Endothelial cell of umbilical vein (primary cell): Measurements from ENCODE around the gene DSCAML1. TPM values are rescaled to one million over a fixed set of nuclear protein-coding genes. Genes with fewer than 3 reads are reported as not detected.

ENCODE experiments used
- BruUV-seq: library from RNA; stranded (reverse); fragments of 400-500 nt; replicated peaks from 2 replicates; lab custom pipeline; 2021; lab: Mats Ljungman, UMichigan
- CTCF ChIA-PET: fragments of 300-600, 350-600 bp; sonication (Branson Sonifier 250); formaldehyde crosslinking; loops from one replicate; lab custom pipeline; 2021; ENCODE audit warnings: antibody characterized with exemption, inconsistent platforms; lab: Charles Lee
- POLR2A ChIA-PET: fragments of 300-600, 350-600 bp; sonication (Branson Sonifier 250); formaldehyde crosslinking; loops from one replicate; lab custom pipeline; 2021; ENCODE audit warnings: antibody characterized with exemption, inconsistent platforms; lab: Charles Lee
- DNase-seq: peaks from one replicate; pipeline ENCODE4 v3.0.0-alpha.2; 2011; ENCODE audit warnings: low read depth, low spot score
- FAIRE-seq: peaks from 2 replicates; lab custom pipeline; 2011; peaks lifted over from hg19 to GRCh38; lab: Jason Lieb, UNC
- H2AFZ ChIP-seq: 2 replicates; pipeline ENCODE4 v1.6.0; 2012; ENCODE audit warnings: low read depth, low read length, control low read depth, inconsistent platforms
- H3K27ac ChIP-seq: 2 replicates; pipeline ENCODE4 v1.5.1; 2011; ENCODE audit warnings: low read depth, mild to moderate bottlenecking, control low read depth, low read length, moderate library complexity; ENCODE audit not compliant: insufficient read depth
- H3K27me3 ChIP-seq, 2 experiments: 2 replicates each; pipeline versions ENCODE4 v1.6.0 to v1.6.1; 2011; ENCODE audit warnings: low read length in 2 of 2, mixed read lengths in 1 of 2; ENCODE audit not compliant: control insufficient read depth in 2 of 2, insufficient read depth in 2 of 2
- H3K36me3 ChIP-seq, 2 experiments: 2 replicates in 1 of 2; 3 replicates in 1 of 2; pipeline ENCODE4 v1.5.1; 2011; ENCODE audit warnings: low read length in 2 of 2, mild to moderate bottlenecking in 1 of 2, moderate library complexity in 1 of 2; ENCODE audit not compliant: control insufficient read depth in 2 of 2, insufficient read depth in 2 of 2; ENCODE audit errors: extremely low read depth in 1 of 2
- H3K4me1 ChIP-seq: 3 replicates; pipeline ENCODE4 v1.5.1; 2011; ENCODE audit warnings: mild to moderate bottlenecking, low read length; ENCODE audit not compliant: control insufficient read depth, insufficient read depth; ENCODE audit errors: extremely low read depth
- H3K4me2 ChIP-seq: 2 replicates; pipeline ENCODE4 v1.6.1; 2011; ENCODE audit warnings: low read length, control low read depth, mixed read lengths; ENCODE audit not compliant: insufficient read depth
- H3K4me3 ChIP-seq, 3 experiments: fragments of 200-600 bp in 1 of 3; sonication (generic), shearing (Covaris generic) in 1 of 3; replicated peaks in 1 of 3; 2 replicates each; pipeline ENCODE4 v1.5.1; 2011 to 2016; ENCODE audit warnings: control low read depth in 3 of 3, low read length in 3 of 3, mild to moderate bottlenecking in 2 of 3, inconsistent platforms in 1 of 3, low read depth in 1 of 3, moderate library complexity in 1 of 3; ENCODE audit not compliant: insufficient read depth in 1 of 3
- H3K79me2 ChIP-seq: 2 replicates; pipeline ENCODE4 v1.6.0; 2012; ENCODE audit warnings: low read length, inconsistent platforms; ENCODE audit not compliant: control insufficient read depth, insufficient read depth
- H3K9ac ChIP-seq: replicated peaks from 2 replicates; pipeline ENCODE3; 2011; ENCODE audit warnings: low read length, control low read depth; ENCODE audit not compliant: insufficient read depth; ENCODE audit errors: extremely low read depth
- H3K9me1 ChIP-seq: replicated peaks from 3 replicates; pipeline ENCODE4 v1.6.0; 2011; ENCODE audit warnings: mild to moderate bottlenecking, low read length; ENCODE audit not compliant: control insufficient read depth, insufficient read depth; ENCODE audit errors: extremely low read depth
- H3K9me3 ChIP-seq: replicated peaks from 2 replicates; pipeline ENCODE4 v1.5.1; 2012; ENCODE audit warnings: low read length, inconsistent platforms; ENCODE audit not compliant: control insufficient read depth, insufficient read depth
- H4K20me1 ChIP-seq: replicated peaks from 2 replicates; pipeline ENCODE3; 2011; ENCODE audit warnings: mild to moderate bottlenecking, low read length; ENCODE audit not compliant: control insufficient read depth, insufficient read depth; ENCODE audit errors: extremely low read depth
- CTCF ChIP-seq, 2 donors: IDR thresholded peaks; 1 replicate in 1 of 2; 2 replicates in 1 of 2; pipeline ENCODE4 v1.5.1; 2011; ENCODE audit warnings: low read length in 2 of 2, mild to moderate bottlenecking in 2 of 2, moderate library complexity in 2 of 2, control low read depth in 1 of 2, inconsistent platforms in 1 of 2, low read depth in 1 of 2; ENCODE audit not compliant: insufficient read depth in 1 of 2; ENCODE audit errors: extremely low read depth in 1 of 2
- EZH2 ChIP-seq: IDR thresholded peaks from 2 replicates; pipeline ENCODE4 v1.6.1; 2012; ENCODE audit warnings: borderline replicate concordance, low read depth, mild to moderate bottlenecking, moderate library complexity, low read length, inconsistent platforms; ENCODE audit not compliant: severe bottlenecking
- FOS ChIP-seq: IDR thresholded peaks from 2 replicates; pipeline ENCODE4 v1.6.1; 2011; ENCODE audit warnings: mild to moderate bottlenecking, low read length, moderate library complexity, borderline replicate concordance; ENCODE audit not compliant: insufficient read depth
- GATA2 ChIP-seq: IDR thresholded peaks from 2 replicates; pipeline ENCODE4 v1.7.0; 2011; ENCODE audit warnings: low read depth, mild to moderate bottlenecking, moderate library complexity, mixed read lengths, low read length; ENCODE audit not compliant: insufficient read length, insufficient read depth
- JUN ChIP-seq: IDR thresholded peaks from 2 replicates; pipeline ENCODE4 v1.6.1; 2011; ENCODE audit warnings: borderline replicate concordance, low read depth; ENCODE audit not compliant: insufficient read length, insufficient read depth
- MYC ChIP-seq: IDR thresholded peaks from one replicate; pipeline ENCODE4 v1.6.1; 2011; ENCODE audit warnings: mild to moderate bottlenecking, low read depth, low read length
- POLR2A ChIP-seq: IDR thresholded peaks from 2 replicates; pipeline ENCODE4 v1.6.1; 2012; ENCODE audit warnings: low read depth, mild to moderate bottlenecking, control low read depth, low read length
- POLR2AphosphoS5 ChIP-seq: IDR thresholded peaks from 2 replicates; pipeline ENCODE4 v1.6.1; 2012; ENCODE audit warnings: low read depth, mild to moderate bottlenecking, control low read depth, low read length, moderate library complexity; ENCODE audit not compliant: insufficient read depth
- dilution Hi-C: fragments of 300-500 bp; cut with MboI; formaldehyde crosslinking; loops from one replicate; pipeline ENCODE4 v1.15.0; 2019; ENCODE audit warnings: low sequenced_read_pairs; ENCODE audit not compliant: extremely low pct_ligation_motif_present
- intact Hi-C: fragments of 100-400 bp; cut with micrococcal nuclease; formaldehyde crosslinking; loops from one replicate; pipeline ENCODE4 v1.10.0; 2022
- polyA plus RNA-seq, 4 experiments: library from polyadenylated mRNA; depleted of rRNA in 3 of 4; stranded (reverse) in 3 of 4; unstranded in 1 of 4; fragments of >200 nt; gene quantifications; 2 replicates each; pipeline versions ENCODE4 v1.2.1 to v1.2.3, GENCODE V29; 2011 to 2012; ENCODE audit warnings: missing spikeins in 1 of 4
- total RNA-seq: library from RNA; stranded (reverse); gene quantifications from 2 replicates; pipeline ENCODE4 v1.2.3, GENCODE V29; 2021
- TF ChIP-seq, protein P1 (sequence below): IDR thresholded peaks from 2 replicates; pipeline ENCODE4 v1.6.1; 2011; ENCODE audit not compliant: insufficient read depth, insufficient read length

DSCAML1 gene
- total and polyA plus RNA-seq, 2 donors (not counting 3 experiments of a cell fraction or from before 2014, with no cell fraction given): not detected

- no peaks in the 10 kb centered on the region for H4K20me1 ChIP-seq
- FAIRE-seq (no peak), DNase-seq (no peak)
- intact Hi-C loops: no loop called here
- H3K9ac ChIP-seq: no peak overlapping the region
- H3K36me3 ChIP-seq: no peaks in the 10 kb centered on the region
- CTCF ChIA-PET: interaction anchor here (0.6 to 0.7 kb wide), 2 partner anchors 116 to 223 kb away, joined by 3 read pairs; no protein-coding TSS in a partner anchor
- BruUV-seq: no TSS peak
- H3K9me3 ChIP-seq: no peaks in the 10 kb centered on the region
- peaks cover 0 to 3% of the 10 kb centered on the region in 2 experiments for H3K27me3 ChIP-seq
- dilution Hi-C loops: no loop called here
- H3K4me1 ChIP-seq: peaks cover 13% of the 10 kb centered on the region
- POLR2A ChIA-PET: no interaction called here
- no peaks in the 10 kb centered on the region for H3K79me2 ChIP-seq
- no peaks in the 10 kb centered on the region for H3K9me1 ChIP-seq
- no peak overlapping the region for H3K4me3 ChIP-seq
- H3K27ac ChIP-seq: no peak overlapping the region
- H2AFZ ChIP-seq: no peak overlapping the region
- TF ChIP-seq JUN: no peak
- no peak for TF ChIP-seq CTCF (IDR thresholded peaks at IDR 0.05; ENCODE audit: extremely low read depth in 1 of 2, insufficient read depth in 1 of 2, low read depth in 1 of 2, low read length in 2 of 2)
- TF ChIP-seq EZH2: no peak
- no peak for TF ChIP-seq GATA2
- TF ChIP-seq, protein P1, sequence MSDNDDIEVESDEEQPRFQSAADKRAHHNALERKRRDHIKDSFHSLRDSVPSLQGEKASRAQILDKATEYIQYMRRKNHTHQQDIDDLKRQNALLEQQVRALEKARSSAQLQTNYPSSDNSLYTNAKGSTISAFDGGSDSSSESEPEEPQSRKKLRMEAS: no peak
- TF ChIP-seq MYC: no peak
- TF ChIP-seq POLR2AphosphoS5: no peak
- TF ChIP-seq FOS: no peak
- no peak for TF ChIP-seq POLR2A
- no peak overlapping the region for H3K4me2 ChIP-seq
These were observed 33.8 kb upstream of the DSCAML1 start for GRCh38 chr11:117830674-117831351.
